WERI-Rb-1 (cell line): ENCODE results near the gene PALD1.

Experiments used
- DNase-seq: peaks from one replicate; pipeline ENCODE4 v3.0.0-alpha.2; 2020
- H3K27ac ChIP-seq: fragments of 250-450 bp; sonication (Bioruptor Pico); 2 replicates; pipeline ENCODE4 v1.5.1; 2020; ENCODE audit warnings: mild to moderate bottlenecking, moderate library complexity
- H3K27me3 ChIP-seq: fragments of 250-450 bp; sonication (Bioruptor Pico); 2 replicates; pipeline ENCODE4 v1.5.1; 2021; ENCODE audit warnings: mild to moderate bottlenecking, low read depth, moderate library complexity; ENCODE audit not compliant: insufficient read depth, severe bottlenecking
- H3K36me3 ChIP-seq: fragments of 250-450 bp; sonication (Bioruptor Pico); 2 replicates; pipeline ENCODE4 v1.5.1; 2020; ENCODE audit warnings: mild to moderate bottlenecking, moderate library complexity
- H3K4me3 ChIP-seq: 2 replicates; pipeline ENCODE4 v1.5.1; 2011; ENCODE audit warnings: low read depth, mild to moderate bottlenecking, control low read depth, low read length
- H3K9me3 ChIP-seq: fragments of 250-450 bp; sonication (Bioruptor Pico); 2 replicates; pipeline ENCODE4 v1.5.1; 2021; ENCODE audit warnings: mild to moderate bottlenecking, moderate library complexity; ENCODE audit not compliant: severe bottlenecking
- CTCF ChIP-seq: IDR thresholded peaks from 2 replicates; pipeline ENCODE4 v1.5.1; 2011; ENCODE audit warnings: low read depth, mild to moderate bottlenecking, control low read depth, inconsistent platforms, low read length

Gene PALD1

DNA sequence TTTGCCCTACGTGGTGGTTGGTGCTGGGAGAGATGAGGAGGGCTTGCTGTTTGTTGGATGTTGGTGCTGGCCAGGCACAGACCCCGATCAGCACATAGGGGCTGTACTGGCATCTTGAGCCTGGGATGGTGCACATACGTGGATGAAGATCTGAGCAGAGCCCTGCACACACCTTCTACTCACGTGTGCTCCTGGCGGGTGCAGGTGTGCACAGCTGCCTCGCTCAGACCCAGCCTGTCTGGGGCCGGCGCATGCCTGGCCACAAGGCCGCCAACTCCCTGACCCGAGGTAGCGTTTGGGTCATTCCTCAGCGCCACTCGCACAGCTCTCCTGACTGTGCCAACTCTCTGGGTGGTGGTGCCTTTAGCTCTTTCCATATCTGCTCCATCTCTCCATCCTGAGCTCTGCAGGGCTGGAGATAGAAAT is 18.6 kb downstream of the PALD1 start:
- H3K27ac ChIP-seq: no peak overlapping the region
- DNase-seq: no peak
- TF ChIP-seq CTCF: no peak
- H3K27me3 ChIP-seq: no peaks in the 10 kb centered on the region
- H3K9me3 ChIP-seq: no peaks in the 10 kb centered on the region
- H3K36me3 ChIP-seq: no peaks in the 10 kb centered on the region
- H3K4me3 ChIP-seq: no peak overlapping the region

DNA sequence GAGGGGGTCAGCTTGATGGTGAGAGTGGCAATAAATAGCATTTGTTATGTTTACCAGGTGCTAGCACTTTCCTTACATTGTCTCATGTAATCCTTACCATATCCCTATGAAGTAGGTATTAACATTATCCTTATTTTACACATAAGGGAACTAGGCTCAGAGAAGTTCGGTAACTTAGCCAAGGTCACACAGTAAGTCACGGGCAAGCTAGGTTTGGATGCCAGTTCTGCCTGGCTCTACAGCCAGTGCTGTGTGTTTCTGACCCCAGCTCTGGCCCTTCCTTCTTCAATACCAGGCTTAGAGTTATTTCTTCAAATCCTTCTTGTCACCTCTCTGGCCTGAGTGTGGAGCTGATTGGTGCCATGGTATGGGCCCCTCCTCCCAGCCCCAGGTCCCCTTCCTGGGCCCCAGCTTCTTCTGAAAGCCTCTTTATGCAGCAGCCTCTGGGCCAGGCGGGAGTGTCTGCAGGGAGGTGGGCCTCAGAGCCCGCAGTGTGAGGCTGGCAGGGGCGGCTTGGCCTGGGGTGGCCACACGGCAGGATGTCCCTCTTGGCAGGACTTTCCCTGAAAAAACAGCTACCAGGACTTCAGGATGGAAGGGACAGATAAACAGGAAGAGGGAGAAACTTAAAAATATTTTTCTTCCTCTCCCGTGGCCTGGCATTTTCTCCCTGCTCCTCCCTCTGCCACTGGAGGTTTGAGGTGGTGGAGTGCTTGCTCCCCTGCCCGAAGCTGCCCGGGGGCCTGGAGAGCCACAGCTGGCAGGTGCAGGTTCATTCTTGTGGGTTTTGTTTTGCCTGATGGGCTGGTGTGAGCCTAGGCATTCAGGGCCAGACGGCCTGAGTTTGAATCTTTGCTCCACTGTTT is 20.6 kb downstream of the PALD1 start:
- no peak overlapping the region for H3K27ac ChIP-seq

DNA sequence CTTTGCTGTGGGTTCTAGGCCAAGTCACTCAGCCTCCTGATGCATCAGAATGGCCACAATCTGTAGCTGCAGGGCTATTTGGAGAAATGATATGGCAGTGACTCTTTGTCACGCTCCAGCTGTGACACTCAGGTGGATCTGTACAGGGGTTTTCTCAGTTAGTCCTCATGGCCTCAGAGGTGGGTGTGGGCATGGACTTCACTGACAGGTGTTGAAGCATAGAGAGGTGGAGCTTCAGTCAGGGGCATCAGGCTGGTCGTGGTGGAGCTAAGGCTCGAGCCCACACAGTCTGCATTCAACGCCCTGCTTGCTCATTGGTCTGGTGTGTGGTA is 21.2 kb downstream of the PALD1 start:
- no peak for TF ChIP-seq CTCF
- Histone ChIP-seq H3K36me3 (no peaks in the 10 kb centered on the region), H3K27me3 (no peaks in the 10 kb centered on the region), H3K4me3 (no peak overlapping the region), H3K9me3 (no peaks in the 10 kb centered on the region), H3K27ac (no peak overlapping the region)
- no peak for DNase-seq

More for the DNA sequence above, 20.6 kb downstream of the PALD1 start:
- TF ChIP-seq CTCF: no peak
- DNase-seq: no peak
- H3K4me3 ChIP-seq: no peak overlapping the region
- no peaks in the 10 kb centered on the region for H3K36me3 ChIP-seq
- H3K27me3 ChIP-seq: no peaks in the 10 kb centered on the region
- H3K9me3 ChIP-seq: no peaks in the 10 kb centered on the region

- H3K9me3 ChIP-seq: no peaks in the 10 kb centered on the region
- DNase-seq: no peak
Observed at GRCh38 chr10:70500368-70500767, 21.8 kb downstream of the PALD1 start.

DNA sequence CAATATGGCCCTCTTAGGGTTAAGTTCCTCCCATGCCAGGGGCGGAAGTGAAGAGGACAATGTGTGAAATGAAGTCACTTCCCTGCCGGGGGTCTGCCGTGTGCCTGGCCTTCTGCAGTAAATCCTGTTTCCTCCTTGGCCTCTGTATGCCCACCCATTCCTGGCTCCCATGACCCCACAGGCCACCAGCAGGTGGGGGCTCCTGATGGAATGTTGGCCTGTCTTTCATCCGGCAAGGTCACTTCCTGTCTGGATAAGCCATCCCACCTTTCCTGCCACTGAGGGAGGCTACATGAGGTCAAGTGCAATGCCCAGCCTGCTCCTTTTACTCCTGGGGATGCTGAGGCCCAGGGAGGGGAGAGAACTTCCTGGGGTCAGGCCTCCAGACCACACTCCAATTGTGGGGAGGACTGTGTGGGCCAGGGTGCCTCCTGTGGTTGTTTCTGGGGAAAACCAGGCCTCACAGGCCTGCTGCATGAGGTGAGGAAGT is 22.3 kb downstream of the PALD1 start:
- Histone ChIP-seq H3K4me3 (no peak overlapping the region), H3K27me3 (no peaks in the 10 kb centered on the region), H3K9me3 (no peaks in the 10 kb centered on the region), H3K36me3 (no peaks in the 10 kb centered on the region), H3K27ac (no peak overlapping the region)
- TF ChIP-seq CTCF: no peak
- DNase-seq: no peak

More at GRCh38 chr10:70500368-70500767, 21.8 kb downstream of the PALD1 start:
- Histone ChIP-seq H3K27me3 (no peaks in the 10 kb centered on the region), H3K36me3 (no peaks in the 10 kb centered on the region), H3K27ac (no peak overlapping the region), H3K4me3 (no peak overlapping the region)
- no peak for TF ChIP-seq CTCF

DNA sequence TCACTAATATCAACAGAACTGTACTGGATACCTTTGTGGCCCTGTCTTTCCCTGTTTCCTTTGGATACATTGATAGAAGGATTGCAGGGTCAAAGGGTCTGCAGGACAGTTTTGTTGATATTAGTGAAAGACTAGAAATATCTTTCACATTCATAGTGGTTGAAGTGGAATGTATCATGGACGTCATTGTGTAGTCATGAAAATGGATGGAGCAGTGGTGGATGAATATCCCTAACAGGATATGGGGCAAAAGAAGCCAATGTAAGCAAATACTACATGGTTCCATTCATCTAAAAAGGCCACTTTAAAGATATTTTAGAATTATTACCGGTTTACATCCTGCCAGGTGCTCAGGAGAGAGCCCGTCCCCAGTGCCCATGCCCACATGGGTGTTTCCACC is 23.8 kb downstream of the PALD1 start:
- no peak overlapping the region for H3K4me3 ChIP-seq
- DNase-seq: no peak
- no peaks in the 10 kb centered on the region for H3K9me3 ChIP-seq
- no peak for TF ChIP-seq CTCF
- no peaks in the 10 kb centered on the region for H3K27me3 ChIP-seq
- no peak overlapping the region for H3K27ac ChIP-seq
- no peaks in the 10 kb centered on the region for H3K36me3 ChIP-seq
